NCI-H187 treated with DMSO at 0.1 percent for 48 hours (cell line): ENCODE results near the gene PPM1E.
"Not testable (repeated sequence)": the region's sequence is repeated elsewhere in the genome, so short reads cannot be mapped to it uniquely, and the experiment has no call there.

Source experiments
- DNase-seq: peaks from one replicate; lab custom pipeline; 2025; lab: John Stamatoyannopoulos, UW

Gene PPM1E

GRCh38 chr17:58947824-58948223, 192.2 kb downstream of the PPM1E start:
- no peak for DNase-seq

- not testable (repeated sequence) for DNase-seq
Observed at GRCh38 chr17:58954358-58954757, 198.7 kb downstream of the PPM1E start.

- DNase-seq, result no peak
Observed at GRCh38 chr17:58956997-58957724, 201.5 kb downstream of the PPM1E start.

- DNase-seq, result not testable (repeated sequence)
Observed at GRCh38 chr17:58957725-58958073, 202.0 kb downstream of the PPM1E start.

GRCh38 chr17:58960068-58960467, 204.4 kb downstream of the PPM1E start:
- DNase-seq, result no peak

GRCh38 chr17:58965221-58965620, 209.6 kb downstream of the PPM1E start:
- DNase-seq, result no peak

- no peak for DNase-seq
Observed at GRCh38 chr17:58966208-58966607, 210.6 kb downstream of the PPM1E start.

- no peak for DNase-seq
Observed at GRCh38 chr17:58968426-58969061, 212.9 kb downstream of the PPM1E start.

GRCh38 chr17:58969156-58969555, 213.5 kb downstream of the PPM1E start:
- peak; percentile 75 for DNase-seq

- no peak for DNase-seq
Observed at GRCh38 chr17:58969612-58970011, 214.0 kb downstream of the PPM1E start.

- no peak for DNase-seq
Observed at GRCh38 chr17:58970609-58971450, 215.2 kb downstream of the PPM1E start.

- DNase-seq, result no peak
Observed at GRCh38 chr17:58974354-58974753, 218.7 kb downstream of the PPM1E start.

GRCh38 chr17:58976541-58976940, 220.9 kb downstream of the PPM1E start:
- DNase-seq, result no peak

- no peak for DNase-seq
Observed at GRCh38 chr17:58980706-58981481, 225.2 kb downstream of the PPM1E start.

GRCh38 chr17:58982626-58983025, 227.0 kb downstream of the PPM1E start:
- DNase-seq, result no peak

GRCh38 chr17:58985367-58985766, 229.7 kb downstream of the PPM1E start:
- no peak for DNase-seq

- no peak for DNase-seq
Observed at GRCh38 chr17:58985971-58986370, 230.3 kb downstream of the PPM1E start.

GRCh38 chr17:58989629-58990028, 234.0 kb downstream of the PPM1E start:
- no peak for DNase-seq

- DNase-seq, result no peak
Observed at GRCh38 chr17:58991718-58992331, 236.2 kb downstream of the PPM1E start.

- DNase-seq, result no peak
Observed at GRCh38 chr17:58993311-58993710, 237.7 kb downstream of the PPM1E start.

- DNase-seq, result no peak
Observed at GRCh38 chr17:58995247-58995940, 239.7 kb downstream of the PPM1E start.
